NCI-H446 treated with DMSO at 0.1 percent for 48 hours (cell line): ENCODE data around the gene CZIB.
"Not testable (repeated sequence)": the region's sequence is repeated elsewhere in the genome, so short reads cannot be mapped to it uniquely, and the experiment has no call there.

Source experiments
- DNase-seq: peaks from one replicate; lab custom pipeline; 2025; lab: John Stamatoyannopoulos, UW

The CZIB gene

GRCh38 chr1:53188099-53188498 lies 32.3 kb downstream of the CZIB start:
- DNase-seq, result no peak

- no peak for DNase-seq
These were observed 33.0 kb downstream of the CZIB start for GRCh38 chr1:53187401-53187800.

- DNase-seq, result no peak
These were observed 33.9 kb downstream of the CZIB start for GRCh38 chr1:53186533-53186932.

- DNase-seq, result not testable (repeated sequence)
These were observed 34.5 kb downstream of the CZIB start for GRCh38 chr1:53185955-53186297.

- no peak for DNase-seq
These were observed 37.1 kb downstream of the CZIB start for GRCh38 chr1:53183095-53183990.

- no peak for DNase-seq
These were observed 37.7 kb downstream of the CZIB start for GRCh38 chr1:53182716-53183094.

GRCh38 chr1:53182111-53182593 lies 38.3 kb downstream of the CZIB start:
- peak; percentile 48 for DNase-seq

- DNase-seq, result no peak
These were observed 39.5 kb downstream of the CZIB start for GRCh38 chr1:53180951-53181350.

- DNase-seq, result no peak
These were observed 40.2 kb downstream of the CZIB start for GRCh38 chr1:53180226-53180625.

- peak; percentile 41 for DNase-seq
These were observed 43.8 kb downstream of the CZIB start for GRCh38 chr1:53176452-53177208.

GRCh38 chr1:53174971-53175913 lies 45.2 kb downstream of the CZIB start:
- no peak for DNase-seq

- DNase-seq, result peak; percentile 10
These were observed 47.9 kb downstream of the CZIB start for GRCh38 chr1:53172426-53173128.

- no peak for DNase-seq
These were observed 53.5 kb downstream of the CZIB start for GRCh38 chr1:53166912-53167311.

GRCh38 chr1:53166366-53166765 lies 54.1 kb downstream of the CZIB start:
- no peak for DNase-seq

GRCh38 chr1:53165408-53165961 lies 54.9 kb downstream of the CZIB start:
- DNase-seq, result no peak
